ENCODE results near the gene GCHFR.

GCHFR gene

GRCh38 chr15:40763801-40764628 is at the start of gene GCHFR:
Gene GCHFR (plus strand): TSS chr15:40764068. CDS start chr15:40764181, 113 bp downstream.
- peak; percentile 45 to 60 (median 54) for DNase-seq (ENCODE audit: low read depth in 3 of 3)

- DNase-seq (ENCODE audit: low read depth in 3 of 3) = no peak
Measured at GRCh38 chr15:40714144-40714543, 49.7 kb upstream of the GCHFR start.

GRCh38 chr15:40716165-40716564 is 47.7 kb upstream of the GCHFR start:
- DNase-seq (ENCODE audit: low read depth in 3 of 3) = no peak

- DNase-seq (ENCODE audit: low read depth in 3 of 3) = no peak
Measured at GRCh38 chr15:40721701-40722100, 42.2 kb upstream of the GCHFR start.

GRCh38 chr15:40722354-40722753 is 41.5 kb upstream of the GCHFR start:
- no peak for DNase-seq (ENCODE audit: low read depth in 3 of 3)

GRCh38 chr15:40722934-40723333 is 40.9 kb upstream of the GCHFR start:
- DNase-seq (ENCODE audit: low read depth in 3 of 3) = no peak

- DNase-seq (ENCODE audit: low read depth in 3 of 3) = no peak
Measured at GRCh38 chr15:40723919-40724318, 39.9 kb upstream of the GCHFR start.

GRCh38 chr15:40731034-40731433 is 32.8 kb upstream of the GCHFR start:
- DNase-seq (ENCODE audit: low read depth in 3 of 3) = no peak

- DNase-seq (ENCODE audit: low read depth in 3 of 3) = no peak
Measured at GRCh38 chr15:40736575-40736974, 27.3 kb upstream of the GCHFR start.

- no peak for DNase-seq (ENCODE audit: low read depth in 3 of 3)
Measured at GRCh38 chr15:40737048-40737447, 26.8 kb upstream of the GCHFR start.

- DNase-seq (ENCODE audit: low read depth in 3 of 3) = no peak
Measured at GRCh38 chr15:40739047-40739446, 24.8 kb upstream of the GCHFR start.

- no peak for DNase-seq (ENCODE audit: low read depth in 3 of 3)
Measured at GRCh38 chr15:40739854-40740253, 24.0 kb upstream of the GCHFR start.

GRCh38 chr15:40743485-40743901 is 20.4 kb upstream of the GCHFR start:
- no peak for DNase-seq (ENCODE audit: low read depth in 3 of 3)

GRCh38 chr15:40743921-40744814 is 19.7 kb upstream of the GCHFR start:
- DNase-seq (ENCODE audit: low read depth in 3 of 3) = peak in 2 of 3 donors; percentile 51 to 53

- DNase-seq (ENCODE audit: low read depth in 3 of 3) = no peak
Measured at GRCh38 chr15:40744815-40745152, 19.1 kb upstream of the GCHFR start.

- DNase-seq (ENCODE audit: low read depth in 3 of 3) = no peak
Measured at GRCh38 chr15:40746916-40747418, 16.9 kb upstream of the GCHFR start.

- DNase-seq (ENCODE audit: low read depth in 3 of 3) = no peak
Measured at GRCh38 chr15:40747685-40748631, 15.9 kb upstream of the GCHFR start.

GRCh38 chr15:40749151-40749630 is 14.7 kb upstream of the GCHFR start:
- DNase-seq (ENCODE audit: low read depth in 3 of 3) = no peak

GRCh38 chr15:40750885-40751284 is 13.0 kb upstream of the GCHFR start:
- DNase-seq (ENCODE audit: low read depth in 3 of 3) = no peak

GRCh38 chr15:40751745-40752144 is 12.1 kb upstream of the GCHFR start:
- DNase-seq (ENCODE audit: low read depth in 3 of 3) = no peak

GRCh38 chr15:40754574-40754882 is 9.3 kb upstream of the GCHFR start:
- DNase-seq (ENCODE audit: low read depth in 3 of 3) = no peak
